Skeletal muscle satellite cell (primary cell): ENCODE results near the gene HS6ST1.
"Not testable (repeated sequence)": the region's sequence is repeated elsewhere in the genome, so short reads cannot be mapped to it uniquely, and the experiment has no call there.

Experiments used
- H3K27me3 ChIP-seq: 2 replicates; pipeline ENCODE4 v1.7.0; 2013; ENCODE audit warnings: low read length; ENCODE audit not compliant: control insufficient read depth, insufficient read depth
- H3K36me3 ChIP-seq: 2 replicates; pipeline ENCODE4 v1.7.0; 2013; ENCODE audit warnings: mild to moderate bottlenecking, control low read depth, low read length; ENCODE audit not compliant: insufficient read depth
- H3K4me1 ChIP-seq: 2 replicates; pipeline ENCODE4 v1.7.0; 2013; ENCODE audit warnings: low read length; ENCODE audit not compliant: control insufficient read depth, insufficient read depth
- H3K4me2 ChIP-seq: 2 replicates; pipeline ENCODE4 v1.7.0; 2013; ENCODE audit warnings: mild to moderate bottlenecking, low read length
- H3K4me3 ChIP-seq: 2 replicates; pipeline ENCODE4 v1.7.0; 2013; ENCODE audit warnings: low read length
- H3K9ac ChIP-seq: 2 replicates; pipeline ENCODE4 v1.7.0; 2013; ENCODE audit warnings: mild to moderate bottlenecking, low read depth, low read length, moderate library complexity
- H3K9me3 ChIP-seq: replicated peaks from 2 replicates; pipeline ENCODE4 v1.7.0; 2013; ENCODE audit warnings: mild to moderate bottlenecking, control low read depth, low read length

Gene HS6ST1

GRCh38 chr2:128263902-128264331, 54.8 kb downstream of the HS6ST1 start:
- no peak overlapping the region for H3K9ac ChIP-seq
- no peaks in the 10 kb centered on the region for H3K9me3 ChIP-seq
- H3K27me3 ChIP-seq, result no peaks in the 10 kb centered on the region
- H3K4me1 ChIP-seq, result no peaks in the 10 kb centered on the region
- no peaks in the 10 kb centered on the region for H3K36me3 ChIP-seq
- H3K4me2 ChIP-seq, result no peak overlapping the region
- no peak overlapping the region for H3K4me3 ChIP-seq

DNA sequence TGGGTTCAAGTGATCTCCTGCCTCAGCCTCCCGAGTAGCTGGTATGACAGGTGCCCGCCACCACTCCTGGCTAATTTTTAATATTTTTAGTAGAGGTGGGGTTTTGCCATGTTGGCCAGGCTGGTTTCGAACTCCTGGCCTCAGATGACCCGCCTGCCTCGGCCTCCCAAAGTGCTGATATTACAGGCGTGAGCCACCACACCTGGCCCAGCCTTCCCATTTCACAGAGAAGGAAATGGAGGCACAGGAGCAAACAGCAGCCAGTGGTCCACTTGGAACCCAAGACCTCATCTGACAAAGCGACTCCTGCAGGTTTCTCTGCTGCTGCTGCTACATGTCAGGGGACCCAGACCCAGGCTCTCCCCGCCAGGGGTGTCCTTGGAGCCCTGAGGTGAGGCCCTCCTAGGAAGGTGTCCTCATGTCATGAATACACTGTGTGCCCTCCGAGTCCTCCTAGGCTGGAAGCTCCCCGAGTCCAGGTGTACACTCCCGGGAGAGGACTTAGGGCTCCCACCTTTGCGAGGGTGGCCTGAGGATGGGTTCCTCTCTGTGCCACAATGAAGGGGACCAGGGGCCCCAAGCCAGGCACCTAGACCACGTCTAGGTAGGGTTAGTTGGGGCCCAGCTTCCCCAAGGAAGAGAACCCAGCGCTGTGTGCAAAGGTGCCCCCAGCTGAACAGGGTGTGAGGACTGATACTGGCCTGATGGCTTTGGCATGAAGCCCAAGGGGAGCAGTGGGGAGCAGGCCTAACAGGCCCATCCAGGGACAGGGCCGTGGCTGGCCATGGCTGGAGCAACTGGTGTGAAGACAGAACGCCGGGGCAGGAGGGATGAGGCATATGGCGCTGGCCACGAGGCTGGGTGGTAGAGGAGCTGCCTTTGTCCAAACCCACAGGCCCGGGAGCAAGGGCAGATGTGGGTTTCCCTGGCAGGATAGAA, 56.1 kb downstream of the HS6ST1 start:
- Histone ChIP-seq H3K9ac (no peak overlapping the region), H3K36me3 (no peaks in the 10 kb centered on the region), H3K27me3 (no peaks in the 10 kb centered on the region), H3K4me3 (no peak overlapping the region), H3K4me2 (no peak overlapping the region), H3K4me1 (no peaks in the 10 kb centered on the region), H3K9me3 (no peaks in the 10 kb centered on the region)

- H3K9ac ChIP-seq, result no peak overlapping the region
- H3K27me3 ChIP-seq, result peaks cover 4% of the 10 kb centered on the region
- H3K9me3 ChIP-seq, result no peaks in the 10 kb centered on the region
- H3K36me3 ChIP-seq, result no peaks in the 10 kb centered on the region
- H3K4me1 ChIP-seq, result no peaks in the 10 kb centered on the region
- H3K4me3 ChIP-seq, result no peak overlapping the region
- no peak overlapping the region for H3K4me2 ChIP-seq
These were observed 57.2 kb downstream of the HS6ST1 start for GRCh38 chr2:128261245-128262128.

- H3K36me3 ChIP-seq, result no peaks in the 10 kb centered on the region
- no peaks in the 10 kb centered on the region for H3K9me3 ChIP-seq
These were observed 58.2 kb downstream of the HS6ST1 start for GRCh38 chr2:128260239-128261138.

DNA sequence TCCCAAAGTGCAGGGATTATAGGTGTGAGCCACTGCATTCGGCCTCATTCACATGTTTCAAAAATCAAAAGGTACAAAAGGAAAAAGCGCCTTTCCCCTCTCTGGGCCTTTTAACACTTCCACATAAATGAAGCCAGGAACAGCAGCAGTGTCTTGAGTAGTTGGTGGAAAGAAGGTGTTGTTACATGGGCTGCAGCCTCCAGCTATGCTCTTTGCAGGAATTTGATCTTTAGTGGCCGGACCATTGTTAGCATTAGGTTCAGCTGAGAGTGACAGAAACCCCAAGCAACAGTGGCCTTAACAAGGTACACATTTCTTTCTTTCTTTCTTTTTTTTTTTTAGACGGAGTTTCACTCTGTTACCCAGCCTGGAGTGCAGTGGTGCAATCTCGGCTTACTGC, 59.1 kb downstream of the HS6ST1 start:
- Histone ChIP-seq H3K9ac (no peak overlapping the region), H3K36me3 (no peaks in the 10 kb centered on the region), H3K27me3 (peaks cover 20% of the 10 kb centered on the region), H3K4me3 (no peak overlapping the region), H3K9me3 (no peaks in the 10 kb centered on the region), H3K4me2 (no peak overlapping the region), H3K4me1 (no peaks in the 10 kb centered on the region)

More at GRCh38 chr2:128260239-128261138, 58.2 kb downstream of the HS6ST1 start:
- H3K27me3 ChIP-seq, result peaks cover 14% of the 10 kb centered on the region
- H3K4me2 ChIP-seq, result no peak overlapping the region
- no peaks in the 10 kb centered on the region for H3K4me1 ChIP-seq
- no peak overlapping the region for H3K4me3 ChIP-seq
- H3K9ac ChIP-seq, result no peak overlapping the region

- no peaks in the 10 kb centered on the region for H3K36me3 ChIP-seq
- H3K4me1 ChIP-seq, result no peaks in the 10 kb centered on the region
- H3K4me3 ChIP-seq, result no peak overlapping the region
- H3K27me3 ChIP-seq, result peaks cover 23% of the 10 kb centered on the region
- no peaks in the 10 kb centered on the region for H3K9me3 ChIP-seq
- no peak overlapping the region for H3K4me2 ChIP-seq
- no peak overlapping the region for H3K9ac ChIP-seq
These were observed 60.5 kb downstream of the HS6ST1 start for GRCh38 chr2:128258218-128258617.

DNA sequence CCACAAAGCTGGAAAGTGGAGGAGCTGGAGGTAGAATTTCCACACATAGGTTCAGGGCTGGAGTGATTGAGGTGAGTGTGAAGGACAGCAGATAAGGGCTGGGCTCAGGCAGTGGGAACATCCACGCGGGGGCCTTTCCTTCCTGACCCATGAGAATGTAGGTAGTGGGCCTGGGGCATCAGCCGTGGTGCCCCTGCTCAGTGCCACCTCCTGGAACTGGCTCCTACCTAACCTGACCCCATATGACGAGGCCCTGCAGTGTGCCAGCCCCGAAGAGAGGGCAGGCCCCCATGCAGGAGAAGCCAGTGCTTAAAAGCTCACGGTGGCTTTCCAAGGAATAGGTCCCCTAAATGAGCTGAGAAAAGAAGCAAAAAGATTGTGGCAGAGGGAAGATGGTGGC, 66.2 kb downstream of the HS6ST1 start:
- Histone ChIP-seq H3K27me3 (peaks cover 23% of the 10 kb centered on the region), H3K4me3 (no peak overlapping the region), H3K4me2 (no peak overlapping the region), H3K36me3 (no peaks in the 10 kb centered on the region), H3K9ac (no peak overlapping the region), H3K9me3 (no peaks in the 10 kb centered on the region), H3K4me1 (no peaks in the 10 kb centered on the region)

DNA sequence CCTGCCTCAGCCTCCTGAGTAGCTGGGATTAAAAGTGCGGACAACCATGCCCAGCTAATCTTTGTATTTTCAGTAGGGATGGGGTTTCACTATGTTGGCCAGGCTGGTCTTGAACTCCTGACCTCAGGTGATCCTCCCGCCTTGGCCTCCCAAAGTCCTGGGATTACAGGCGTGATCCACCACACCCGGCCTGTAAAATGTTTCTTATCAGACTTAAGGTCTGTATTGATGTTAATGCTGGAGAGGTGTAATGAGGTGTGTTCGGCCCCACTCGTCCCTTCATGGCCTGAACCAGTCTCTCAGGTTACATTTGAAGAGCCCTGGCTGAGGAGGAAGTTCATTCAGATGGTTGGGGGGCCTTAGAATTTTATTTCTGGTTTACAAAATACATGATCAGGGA, 66.6 kb downstream of the HS6ST1 start:
- not testable (repeated sequence) for H3K9ac ChIP-seq, H3K4me1 ChIP-seq, H3K9me3 ChIP-seq, H3K4me3 ChIP-seq, H3K36me3 ChIP-seq, H3K4me2 ChIP-seq
- peaks cover 23% of the 10 kb centered on the region for H3K27me3 ChIP-seq

DNA sequence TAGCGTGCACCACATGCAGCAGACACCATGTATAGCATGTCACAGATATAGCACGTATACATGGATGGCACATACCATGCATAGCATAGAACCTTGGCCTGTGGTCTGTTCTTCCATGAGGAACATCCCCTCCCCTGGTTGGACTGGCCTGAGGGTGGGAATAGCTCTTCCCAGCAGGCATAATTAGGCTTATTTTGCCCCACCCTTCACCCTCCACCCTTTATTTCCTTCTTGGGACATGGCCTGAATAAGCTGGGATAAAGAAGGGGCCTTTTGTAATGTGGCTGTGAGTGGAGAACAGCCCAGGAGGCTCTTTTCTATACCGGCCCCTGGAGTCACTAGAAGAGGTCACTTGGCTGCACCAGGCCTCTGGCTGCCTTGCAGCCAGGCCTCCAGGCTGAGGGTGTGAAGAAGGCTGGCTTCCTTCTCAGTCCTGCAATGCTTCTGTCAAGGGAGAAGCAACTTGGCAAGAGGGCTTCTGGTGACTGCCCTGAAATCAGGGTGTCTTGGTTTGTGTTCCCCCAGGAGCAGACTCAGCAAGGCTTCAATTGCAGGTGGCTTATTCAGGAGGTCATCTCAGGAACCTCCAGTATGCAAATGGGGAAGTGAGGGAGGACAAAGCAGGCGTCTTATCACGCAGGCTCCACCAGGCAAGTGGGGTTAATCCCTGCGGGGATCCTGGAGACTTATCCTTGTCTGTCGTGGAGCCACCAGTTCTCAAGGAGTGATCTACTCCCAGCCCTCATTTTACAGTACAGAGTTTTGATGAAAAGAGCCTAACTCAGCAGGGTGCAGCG, 68.2 kb downstream of the HS6ST1 start:
- H3K4me3 ChIP-seq, result no peak overlapping the region
- peaks cover 9% of the 10 kb centered on the region for H3K27me3 ChIP-seq
- no peaks in the 10 kb centered on the region for H3K36me3 ChIP-seq
- no peak overlapping the region for H3K9ac ChIP-seq
- no peak overlapping the region for H3K4me2 ChIP-seq
- H3K4me1 ChIP-seq, result no peaks in the 10 kb centered on the region
- no peaks in the 10 kb centered on the region for H3K9me3 ChIP-seq

DNA sequence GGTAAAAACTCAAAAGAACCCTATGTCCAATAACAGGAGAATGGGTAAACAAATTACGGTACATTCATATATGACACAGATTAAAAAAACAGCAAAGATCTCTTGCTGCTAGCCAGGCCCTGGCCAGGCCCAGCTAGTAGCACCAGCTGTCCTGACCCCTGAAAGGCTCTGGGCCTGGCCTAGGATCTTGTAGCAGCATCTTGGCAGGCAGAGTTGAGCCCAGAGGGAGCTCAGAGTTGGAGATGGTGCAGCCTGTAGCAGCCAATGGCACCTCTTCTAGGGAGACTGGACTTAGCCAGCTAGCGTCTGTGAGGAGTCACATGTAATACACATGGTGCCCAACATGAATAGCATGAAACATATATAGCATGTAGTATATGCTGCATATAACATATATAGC, 69.1 kb downstream of the HS6ST1 start:
- Histone ChIP-seq H3K4me2 (no peak overlapping the region), H3K27me3 (peaks cover 2% of the 10 kb centered on the region), H3K9me3 (no peaks in the 10 kb centered on the region), H3K36me3 (no peaks in the 10 kb centered on the region), H3K9ac (no peak overlapping the region), H3K4me3 (no peak overlapping the region), H3K4me1 (no peaks in the 10 kb centered on the region)
